Naive thymus-derived CD4-positive, alpha-beta T cell (primary cell): ENCODE measurements around the gene RGS6. TPM values are rescaled to one million over a fixed set of nuclear protein-coding genes. Genes with fewer than 3 reads are reported as not detected.

ENCODE experiments used
- ATAC-seq: fragments of 150-1000 bp; cut with Tn5 transposase; 2 replicates; pipeline ENCODE4 v1.10.0; 2021; ENCODE audit warnings: mild to moderate bottlenecking, moderate library complexity
- CTCF ChIA-PET: fragments of 350-600 bp; sonication (Branson Sonifier 250); formaldehyde crosslinking; loops from one replicate; lab custom pipeline; 2021; ENCODE audit warnings: antibody characterized with exemption; lab: Charles Lee
- POLR2A ChIA-PET: fragments of 350-600 bp; sonication (Branson Sonifier 250); formaldehyde crosslinking; loops from one replicate; lab custom pipeline; 2021; ENCODE audit warnings: antibody characterized with exemption, inconsistent platforms; lab: Charles Lee
- DNase-seq, 9 donors: peaks; one replicate each; pipeline versions ENCODE4 v3.0.0 to v3.0.0-alpha.2; 2020 to 2022; ENCODE audit warnings: mixed read lengths in 1 of 9
- H3K27ac ChIP-seq: one replicate; pipeline ENCODE4 v1.7.0; 2013; ENCODE audit warnings: mild to moderate bottlenecking, low read depth, low read length, moderate library complexity
- H3K27me3 ChIP-seq, 2 donors: one replicate each; pipeline ENCODE4 v1.7.0; 2013; ENCODE audit warnings: low read length in 2 of 2, mild to moderate bottlenecking in 2 of 2, moderate library complexity in 2 of 2; ENCODE audit not compliant: control insufficient read depth in 2 of 2, insufficient read depth in 2 of 2
- H3K36me3 ChIP-seq, 3 experiments: 1 replicate in 2 of 3; 2 replicates in 1 of 3; pipeline ENCODE4 v1.7.0; 2013; ENCODE audit warnings: low read length in 3 of 3, mild to moderate bottlenecking in 3 of 3, moderate library complexity in 1 of 3; ENCODE audit not compliant: insufficient read depth in 3 of 3, control insufficient read depth in 2 of 3
- H3K4me1 ChIP-seq, 2 donors: one replicate each; pipeline ENCODE4 v1.7.0; 2013; ENCODE audit warnings: low read length in 2 of 2, mild to moderate bottlenecking in 2 of 2, moderate library complexity in 1 of 2; ENCODE audit not compliant: control insufficient read depth in 2 of 2, insufficient read depth in 2 of 2
- H3K4me3 ChIP-seq: 2 replicates; pipeline ENCODE4 v1.7.0; 2013; ENCODE audit warnings: mild to moderate bottlenecking, low read length
- H3K9me3 ChIP-seq, 3 experiments: 1 replicate in 2 of 3; 2 replicates in 1 of 3; pipeline ENCODE4 v1.7.0; 2013; ENCODE audit warnings: low read length in 3 of 3; ENCODE audit not compliant: control insufficient read depth in 2 of 3
- H3K27ac Mint-ChIP-seq, 9 donors: one replicate each; pipeline ENCODE4 v1.8.0; 2020 to 2022; ENCODE audit warnings: mixed read lengths in 9 of 9, mild to moderate bottlenecking in 8 of 9, moderate library complexity in 5 of 9, inconsistent platforms in 2 of 9
- H3K27me3 Mint-ChIP-seq, 5 donors: one replicate each; pipeline ENCODE4 v1.8.0; 2021 to 2022; ENCODE audit warnings: mixed read lengths in 5 of 5, mild to moderate bottlenecking in 1 of 5
- H3K36me3 Mint-ChIP-seq, 5 donors: one replicate each; pipeline ENCODE4 v1.8.0; 2020 to 2022; ENCODE audit warnings: mixed read lengths in 5 of 5, mild to moderate bottlenecking in 3 of 5, inconsistent platforms in 1 of 5
- H3K4me1 Mint-ChIP-seq, 7 donors: one replicate each; pipeline ENCODE4 v1.8.0; 2020 to 2022; ENCODE audit warnings: mixed read lengths in 7 of 7, mild to moderate bottlenecking in 3 of 7, inconsistent platforms in 1 of 7
- H3K4me3 Mint-ChIP-seq, 10 donors: one replicate each; pipeline ENCODE4 v1.8.0; 2020 to 2022; ENCODE audit warnings: mild to moderate bottlenecking in 10 of 10, mixed read lengths in 10 of 10, moderate library complexity in 6 of 10, inconsistent platforms in 2 of 10
- H3K9me3 Mint-ChIP-seq, 11 donors: one replicate each; pipeline ENCODE4 v1.8.0; 2020 to 2022; ENCODE audit warnings: mixed read lengths in 11 of 11, mild to moderate bottlenecking in 4 of 11, inconsistent platforms in 1 of 11, moderate library complexity in 1 of 11
- intact Hi-C, 2 donors: fragments of 100-400 bp; cut with micrococcal nuclease; formaldehyde crosslinking; loops; one replicate each; pipeline ENCODE4 v1.15.1; 2023
- polyA plus RNA-seq, 2 donors: library from polyadenylated mRNA; unstranded; fragments of 300-500 nt; fragmentation: Illumina TruSeq; gene quantifications; one replicate each; pipeline ENCODE4 v1.2.3, GENCODE V29; 2021
- total RNA-seq, 6 experiments: library from RNA in 5 of 6; stranded (reverse) in 5 of 6; gene quantifications; 1 replicate in 5 of 6; 2 replicates in 1 of 6; pipeline ENCODE4 v1.2.3 and lab custom pipeline; 2021 to 2026

The RGS6 gene
- total and polyA plus RNA-seq, 7 experiments from 2014 or later, result 0.29 to 0.97 TPM; not detected in 5

- Mint-ChIP-seq H3K9me3 (peaks cover 1 to 28% (median 9%) of the 10 kb centered on the region in 11 donors), H3K27me3 (peaks cover 3 to 21% (median 13%) of the 10 kb centered on the region in 5 donors), H3K36me3 (peaks cover 0 to 3% (median 0%) of the 10 kb centered on the region in 5 donors), H3K27ac (no peak overlapping the region), H3K4me3 (no peak overlapping the region), H3K4me1 (no peaks in the 10 kb centered on the region)
- Histone ChIP-seq H3K27ac (no peak overlapping the region), H3K4me3 (no peak overlapping the region), H3K27me3 (no peaks in the 10 kb centered on the region), H3K4me1 (no peaks in the 10 kb centered on the region), H3K36me3 (no peaks in the 10 kb centered on the region), H3K9me3 (peaks cover 0 to 6% (median 0%) of the 10 kb centered on the region in 3 experiments)
- POLR2A ChIA-PET, result no interaction called here
- ATAC-seq (no peak), DNase-seq (no peak)
- intact Hi-C loops, result no loop called here
- CTCF ChIA-PET, result no interaction called here
Measured at GRCh38 chr14:72222046-72222445, 289.8 kb downstream of the RGS6 start.

GRCh38 chr14:72236629-72237028 is 304.4 kb downstream of the RGS6 start:
- Histone ChIP-seq H3K27ac (no peak overlapping the region), H3K27me3 (no peaks in the 10 kb centered on the region), H3K4me1 (no peaks in the 10 kb centered on the region), H3K4me3 (no peak overlapping the region), H3K36me3 (no peaks in the 10 kb centered on the region), H3K9me3 (no peaks in the 10 kb centered on the region)
- H3K27me3 Mint-ChIP-seq, result peaks cover 3 to 14% (median 9%) of the 10 kb centered on the region in 5 donors
- H3K9me3 Mint-ChIP-seq, result no peaks in the 10 kb centered on the region
- no peak overlapping the region for H3K4me3 Mint-ChIP-seq
- intact Hi-C loops, result no loop called here
- DNase-seq (no peak), ATAC-seq (no peak)
- H3K36me3 Mint-ChIP-seq, result no peaks in the 10 kb centered on the region
- no peak overlapping the region for H3K27ac Mint-ChIP-seq
- POLR2A ChIA-PET, result no interaction called here
- CTCF ChIA-PET, result no interaction called here
- peaks cover 0 to 8% (median 7%) of the 10 kb centered on the region in 7 donors for H3K4me1 Mint-ChIP-seq

- no peak overlapping the region for H3K27ac ChIP-seq
- H3K36me3 ChIP-seq, result no peaks in the 10 kb centered on the region
- H3K36me3 Mint-ChIP-seq, result no peaks in the 10 kb centered on the region
- intact Hi-C loops, result no loop called here
- no peaks in the 10 kb centered on the region for H3K27me3 ChIP-seq
- H3K4me1 Mint-ChIP-seq, result peaks cover 0 to 8% (median 7%) of the 10 kb centered on the region in 7 donors
- POLR2A ChIA-PET, result no interaction called here
- DNase-seq (no peak), ATAC-seq (no peak)
- H3K27me3 Mint-ChIP-seq, result peaks cover 0 to 20% (median 0%) of the 10 kb centered on the region in 5 donors
- no peaks in the 10 kb centered on the region for H3K9me3 Mint-ChIP-seq
- CTCF ChIA-PET, result no interaction called here
- no peak overlapping the region for H3K4me3 Mint-ChIP-seq
- H3K9me3 ChIP-seq, result no peaks in the 10 kb centered on the region
- no peaks in the 10 kb centered on the region for H3K4me1 ChIP-seq
- H3K27ac Mint-ChIP-seq, result no peak overlapping the region
- no peak overlapping the region for H3K4me3 ChIP-seq
Measured at GRCh38 chr14:72237722-72238666, 305.8 kb downstream of the RGS6 start.

DNA sequence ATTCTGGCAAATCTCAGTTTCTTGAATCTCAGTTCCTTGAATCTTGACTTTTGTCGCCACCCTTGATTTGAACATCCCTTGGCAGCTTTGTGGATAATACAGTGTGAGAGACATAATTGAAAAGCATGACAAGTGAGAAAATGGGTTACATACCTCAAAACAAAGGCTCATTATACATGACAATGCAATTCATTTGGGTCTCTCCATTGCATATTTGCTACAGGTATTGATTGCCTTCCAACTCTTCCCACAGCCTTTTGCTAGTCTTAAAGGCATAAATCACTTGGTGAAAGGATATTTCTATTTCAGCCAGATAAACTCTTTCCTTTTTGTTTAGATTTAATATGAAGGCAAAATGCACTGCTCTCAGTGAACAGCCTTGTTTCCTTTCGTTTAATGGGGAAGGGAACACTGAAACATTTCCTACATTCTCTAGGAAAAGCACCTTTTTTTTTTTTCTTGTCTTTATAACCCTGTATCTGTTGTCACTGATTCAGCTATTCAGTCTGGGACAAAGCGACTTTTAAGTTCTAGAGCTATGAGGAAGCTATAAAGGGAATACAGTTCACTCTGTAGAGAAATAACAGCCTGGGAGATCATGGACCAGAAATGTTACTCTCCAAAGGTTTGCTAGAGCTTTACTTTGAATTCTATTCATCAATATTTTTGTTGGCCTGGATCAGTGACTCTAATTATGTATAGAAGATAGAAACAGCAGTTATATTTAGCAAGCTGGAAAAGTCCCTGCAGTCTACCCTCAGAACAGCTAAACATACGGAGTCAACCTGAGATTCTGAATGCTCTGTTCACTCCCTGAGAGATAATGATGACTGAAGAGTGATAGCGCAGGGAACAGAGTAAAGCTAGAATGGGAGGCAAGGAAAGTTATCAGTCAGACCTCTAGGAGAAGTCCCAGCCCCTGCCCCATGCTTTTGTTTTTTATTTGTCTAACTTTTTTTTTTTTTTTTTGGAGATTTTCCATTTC is 311.4 kb downstream of the RGS6 start:
- intact Hi-C loops, result no loop called here
- ChIA-PET CTCF (no interaction called here), POLR2A (no interaction called here)

DNA sequence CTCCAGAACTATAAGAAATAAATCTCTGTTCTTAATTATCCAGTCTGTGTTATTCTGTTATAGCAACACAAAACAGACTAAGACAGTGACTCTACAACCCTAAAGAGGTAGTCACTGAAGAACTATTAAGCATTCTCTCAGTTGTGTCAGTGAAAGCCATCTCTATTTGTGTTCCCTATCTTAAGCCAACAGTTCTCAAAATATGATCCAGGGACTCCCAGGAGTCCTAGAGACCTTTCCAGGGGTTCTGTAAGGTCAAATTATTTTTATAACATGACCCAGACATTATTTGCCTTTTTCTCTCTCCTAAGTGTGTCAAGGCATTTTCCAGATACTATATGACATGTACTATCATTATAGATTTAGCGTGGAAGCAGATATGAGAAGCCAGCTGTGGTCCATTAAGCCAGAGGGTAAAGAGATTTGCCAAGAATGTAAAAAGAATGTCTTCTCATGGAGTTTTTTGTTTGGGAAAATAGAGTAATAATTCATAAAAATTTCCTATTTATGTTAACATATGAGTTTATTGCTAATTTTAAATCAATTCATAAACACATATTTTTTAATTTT is 315.8 kb downstream of the RGS6 start:
- ATAC-seq (no peak), DNase-seq (no peak)
- Histone ChIP-seq H3K27ac (no peak overlapping the region), H3K9me3 (no peaks in the 10 kb centered on the region), H3K4me3 (no peak overlapping the region), H3K36me3 (no peaks in the 10 kb centered on the region), H3K4me1 (no peaks in the 10 kb centered on the region), H3K27me3 (no peaks in the 10 kb centered on the region)
- intact Hi-C loops, result no loop called here
- H3K27ac Mint-ChIP-seq, result no peak overlapping the region
- POLR2A ChIA-PET, result no interaction called here
- H3K36me3 Mint-ChIP-seq, result peaks cover 0 to 4% (median 0%) of the 10 kb centered on the region in 5 donors
- no peaks in the 10 kb centered on the region for H3K4me1 Mint-ChIP-seq
- H3K9me3 Mint-ChIP-seq, result peaks cover 5 to 27% (median 12%) of the 10 kb centered on the region in 11 donors
- no peak overlapping the region for H3K4me3 Mint-ChIP-seq
- H3K27me3 Mint-ChIP-seq, result peaks cover 16 to 50% (median 31%) of the 10 kb centered on the region in 5 donors
- CTCF ChIA-PET, result no interaction called here

More for the DNA sequence above, 311.4 kb downstream of the RGS6 start:
- H3K27ac ChIP-seq, result no peak overlapping the region
- Mint-ChIP-seq H3K4me1 (peaks cover 0 to 3% (median 0%) of the 10 kb centered on the region in 7 donors), H3K36me3 (peaks cover 0 to 4% (median 0%) of the 10 kb centered on the region in 5 donors), H3K4me3 (no peak overlapping the region), H3K9me3 (peaks cover 4 to 23% (median 10%) of the 10 kb centered on the region in 11 donors), H3K27me3 (peaks cover 16 to 50% (median 27%) of the 10 kb centered on the region in 5 donors), H3K27ac (no peak overlapping the region)
- no peaks in the 10 kb centered on the region for H3K36me3 ChIP-seq
- no peaks in the 10 kb centered on the region for H3K27me3 ChIP-seq
- H3K4me3 ChIP-seq, result no peak overlapping the region
- ATAC-seq, result no peak
- DNase-seq, result no peak
- no peaks in the 10 kb centered on the region for H3K9me3 ChIP-seq
- H3K4me1 ChIP-seq, result no peaks in the 10 kb centered on the region

- intact Hi-C loops, result no loop called here
- peaks cover 0 to 6% (median 2%) of the 10 kb centered on the region in 11 donors for H3K9me3 Mint-ChIP-seq
- no peak overlapping the region for H3K4me3 Mint-ChIP-seq
- no peaks in the 10 kb centered on the region for H3K36me3 Mint-ChIP-seq
- H3K4me1 ChIP-seq, result no peaks in the 10 kb centered on the region
- no peaks in the 10 kb centered on the region for H3K36me3 ChIP-seq
- no peak overlapping the region for H3K27ac Mint-ChIP-seq
- CTCF ChIA-PET, result no interaction called here
- no peak overlapping the region for H3K4me3 ChIP-seq
- no peak for ATAC-seq
- no peaks in the 10 kb centered on the region for H3K27me3 ChIP-seq
- POLR2A ChIA-PET, result no interaction called here
- peaks cover 4 to 17% (median 11%) of the 10 kb centered on the region in 5 donors for H3K27me3 Mint-ChIP-seq
- no peaks in the 10 kb centered on the region for H3K9me3 ChIP-seq
- H3K27ac ChIP-seq, result no peak overlapping the region
- H3K4me1 Mint-ChIP-seq, result peaks cover 0 to 1% (median 0%) of the 10 kb centered on the region in 7 donors
- no peak for DNase-seq
Measured at GRCh38 chr14:72253503-72253902, 321.3 kb downstream of the RGS6 start.
